Skin epidermis (tissue), 12 donors: ENCODE results near the gene SYNPR.

Source experiments
- H3K27ac ChIP-seq, 21 experiments: fragments of 200-600 bp; sonication (generic) in 11 of 21; one replicate each; pipeline ENCODE4 v1.5.0; 2020; ENCODE audit warnings: mild to moderate bottlenecking in 3 of 21, inconsistent platforms in 2 of 21, moderate library complexity in 2 of 21
- H3K4me3 ChIP-seq, 7 experiments: fragments of 200-600 bp; sonication (generic) in 2 of 7; one replicate each; pipeline ENCODE4 v1.5.0; 2020; ENCODE audit warnings: inconsistent platforms in 2 of 7, mild to moderate bottlenecking in 2 of 7, moderate library complexity in 1 of 7

The SYNPR gene

DNA sequence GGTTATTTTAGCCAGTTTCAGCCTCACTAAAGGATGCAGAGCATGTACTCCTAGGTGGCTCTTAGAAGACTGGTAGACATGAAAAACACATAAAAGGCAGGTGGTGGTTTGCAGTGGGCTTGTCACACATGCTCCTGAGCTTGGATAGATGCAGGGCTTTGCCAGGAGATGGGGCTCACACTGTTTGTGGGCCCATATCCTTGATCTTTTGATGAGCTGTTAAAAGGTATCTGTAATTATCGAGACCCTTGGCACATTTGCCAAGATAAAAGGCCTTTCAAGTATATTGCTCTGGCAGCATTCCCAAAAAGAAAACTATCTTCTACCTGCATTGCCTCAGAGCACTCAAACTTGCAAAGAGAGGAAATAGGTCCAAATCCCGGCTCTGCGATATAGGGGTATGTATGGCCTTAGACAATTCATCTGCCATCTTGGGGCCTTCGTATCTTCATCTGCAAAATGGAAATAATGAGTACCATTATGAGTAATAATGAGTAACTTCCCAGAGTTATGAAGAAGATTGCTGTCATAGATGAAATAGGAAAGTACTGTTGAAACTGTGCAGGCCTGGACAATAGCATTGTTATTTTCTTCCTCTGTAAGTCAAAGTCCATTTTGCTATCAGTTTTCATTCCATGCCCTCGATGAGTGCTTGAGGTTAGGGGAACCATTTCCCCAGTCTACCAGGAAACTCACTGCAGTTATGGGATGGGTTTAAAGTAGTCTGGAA lies 172.7 kb downstream of the SYNPR start:
- Histone ChIP-seq H3K27ac (no peak overlapping the region), H3K4me3 (no peak overlapping the region)

GRCh38 chr3:63456901-63457300 lies 178.8 kb downstream of the SYNPR start:
- no peak overlapping the region for H3K4me3 ChIP-seq
- H3K27ac ChIP-seq = no peak overlapping the region

- H3K4me3 ChIP-seq = no peak overlapping the region
- no peak overlapping the region for H3K27ac ChIP-seq
These were observed 180.3 kb downstream of the SYNPR start for GRCh38 chr3:63458405-63458804.

GRCh38 chr3:63462732-63463131 lies 184.6 kb downstream of the SYNPR start:
- Histone ChIP-seq H3K27ac (no peak overlapping the region), H3K4me3 (no peak overlapping the region)

DNA sequence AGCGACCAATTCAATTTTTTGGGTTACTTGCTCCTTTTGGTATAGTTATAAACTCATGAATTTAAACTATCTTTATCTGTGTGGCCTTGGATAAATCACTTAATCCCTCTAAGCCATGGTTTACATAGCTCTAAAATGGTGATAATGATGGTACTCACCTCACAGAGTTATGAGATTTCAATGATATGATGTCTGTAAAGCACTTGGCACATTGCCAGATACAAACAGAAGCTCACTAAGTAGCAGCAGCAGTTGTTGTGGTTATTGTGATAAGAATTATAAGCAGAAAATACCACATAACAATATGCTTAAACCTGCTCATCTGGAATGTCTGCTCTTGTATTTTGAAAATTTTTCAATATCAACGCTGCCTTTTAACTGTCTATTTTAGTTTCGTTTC lies 189.3 kb downstream of the SYNPR start:
- no peak overlapping the region for H3K27ac ChIP-seq

GRCh38 chr3:63470745-63471144 lies 192.6 kb downstream of the SYNPR start:
- Histone ChIP-seq H3K27ac (no peak overlapping the region), H3K4me3 (no peak overlapping the region)

More for the DNA sequence above, 189.3 kb downstream of the SYNPR start:
- no peak overlapping the region for H3K4me3 ChIP-seq

DNA sequence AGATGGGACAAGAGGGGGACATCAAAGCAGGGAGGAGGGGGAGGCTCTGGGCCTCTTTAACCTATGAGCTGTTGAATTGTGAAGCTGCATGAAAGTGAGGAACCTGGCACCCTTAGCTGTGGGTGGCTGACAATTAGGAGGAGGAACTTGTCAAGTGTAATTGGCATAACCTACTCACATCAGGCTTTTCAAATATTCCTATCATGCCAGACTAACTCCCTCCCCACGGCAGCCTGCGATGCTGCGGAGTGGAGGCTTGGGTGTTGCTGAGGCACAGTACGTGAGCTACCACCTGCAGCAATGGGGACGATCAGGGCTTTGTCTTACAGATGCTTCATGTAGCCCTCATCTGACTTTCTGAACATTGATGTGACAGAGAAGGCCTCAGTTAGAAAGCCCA lies 193.7 kb downstream of the SYNPR start:
- Histone ChIP-seq H3K4me3 (no peak overlapping the region), H3K27ac (no peak overlapping the region)

GRCh38 chr3:63473641-63474166 lies 195.6 kb downstream of the SYNPR start:
- Histone ChIP-seq H3K27ac (no peak overlapping the region), H3K4me3 (no peak overlapping the region)

DNA sequence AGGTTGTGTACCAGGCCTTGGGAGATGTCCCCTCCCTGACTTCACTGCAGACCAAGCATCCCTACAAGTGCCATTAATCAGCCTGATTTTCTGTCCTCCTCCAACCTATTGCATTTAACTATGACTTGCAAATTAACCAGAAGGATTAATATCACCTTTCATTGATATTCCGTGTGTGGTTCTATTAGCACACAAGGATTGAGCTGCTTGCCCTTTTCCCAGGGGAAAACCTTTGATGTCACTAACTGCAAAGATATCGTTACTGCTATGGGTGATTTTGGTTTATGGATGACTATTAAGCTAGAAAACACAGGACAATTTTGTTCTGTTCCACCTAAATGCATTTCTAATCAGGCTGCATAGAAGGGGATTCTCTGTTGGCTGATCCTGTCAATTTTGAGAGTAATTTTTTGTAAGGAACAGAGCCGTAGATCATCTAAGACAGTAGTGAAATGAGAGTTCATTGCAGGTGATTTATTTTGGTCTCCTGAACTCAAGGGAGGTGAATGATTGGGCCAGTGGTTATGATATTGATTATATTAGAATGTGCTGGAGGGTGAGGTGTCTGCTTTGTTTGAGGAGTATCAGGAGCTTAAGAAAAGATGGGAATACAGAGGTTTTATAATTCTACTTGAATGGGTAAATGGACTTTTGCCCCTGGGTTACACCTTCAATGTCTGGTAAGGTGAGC lies 196.9 kb downstream of the SYNPR start:
- no peak overlapping the region for H3K4me3 ChIP-seq
- H3K27ac ChIP-seq = no peak overlapping the region

DNA sequence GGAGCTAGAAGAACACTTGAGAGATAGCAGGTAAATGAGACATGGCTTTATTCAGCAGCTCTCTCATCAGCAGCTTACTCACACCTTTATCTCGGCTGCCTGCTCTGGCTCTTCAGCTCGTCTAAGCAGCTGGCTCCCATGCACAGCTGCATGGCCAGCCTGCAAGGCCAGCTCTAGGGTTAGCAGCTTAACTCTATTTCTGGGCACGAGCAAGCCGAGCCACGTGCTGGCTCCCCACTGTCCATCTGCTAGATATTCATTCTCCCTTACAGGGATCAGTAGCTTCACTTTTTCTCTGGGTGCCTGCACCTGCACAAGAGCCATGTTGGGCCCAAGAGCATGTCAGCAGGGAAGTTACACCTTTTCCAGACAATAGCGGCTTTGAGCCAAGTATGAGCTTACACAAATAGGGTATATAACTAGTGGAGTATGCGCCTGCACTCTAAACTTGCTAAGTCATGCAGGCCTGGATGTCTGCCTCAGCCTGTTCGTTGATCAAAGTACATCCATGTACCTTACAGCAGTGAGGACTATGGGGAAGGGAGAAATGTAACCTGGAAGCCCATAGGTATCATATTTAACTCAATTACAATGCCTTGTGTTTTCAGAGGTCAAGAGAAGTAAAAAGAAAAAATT lies 199.5 kb downstream of the SYNPR start:
- Histone ChIP-seq H3K4me3 (no peak overlapping the region), H3K27ac (no peak overlapping the region)

DNA sequence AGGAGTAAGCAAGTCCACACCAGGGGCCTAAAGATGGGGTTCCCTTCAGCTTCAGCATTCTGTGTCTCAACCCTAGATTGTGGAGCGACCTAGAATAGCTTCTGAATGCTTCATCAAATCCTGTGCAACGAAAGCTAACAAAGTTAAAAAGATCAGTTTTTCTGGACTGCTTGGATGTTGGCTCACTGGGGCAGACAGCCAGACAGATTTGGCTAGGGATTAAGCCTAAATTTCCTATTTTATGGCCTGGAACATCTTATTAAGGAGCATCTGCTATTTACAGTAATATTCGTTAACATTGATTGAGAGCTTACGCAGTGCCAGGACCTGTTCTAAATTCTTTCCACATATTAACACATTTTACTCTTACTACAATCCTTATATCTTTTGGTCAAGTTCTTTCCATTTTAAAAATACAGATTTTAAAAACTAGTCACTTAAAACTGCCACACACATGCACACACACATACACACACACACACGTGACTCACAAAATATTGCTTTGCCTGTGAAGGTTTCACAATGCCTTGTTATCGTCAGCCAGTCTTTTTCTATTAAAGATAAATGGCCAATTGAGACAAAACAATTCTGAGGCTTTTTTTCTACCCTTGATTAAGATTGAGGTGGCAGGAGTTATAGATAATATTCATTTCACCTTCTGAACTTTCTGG lies 201.0 kb downstream of the SYNPR start:
- Histone ChIP-seq H3K27ac (no peak overlapping the region), H3K4me3 (no peak overlapping the region)

DNA sequence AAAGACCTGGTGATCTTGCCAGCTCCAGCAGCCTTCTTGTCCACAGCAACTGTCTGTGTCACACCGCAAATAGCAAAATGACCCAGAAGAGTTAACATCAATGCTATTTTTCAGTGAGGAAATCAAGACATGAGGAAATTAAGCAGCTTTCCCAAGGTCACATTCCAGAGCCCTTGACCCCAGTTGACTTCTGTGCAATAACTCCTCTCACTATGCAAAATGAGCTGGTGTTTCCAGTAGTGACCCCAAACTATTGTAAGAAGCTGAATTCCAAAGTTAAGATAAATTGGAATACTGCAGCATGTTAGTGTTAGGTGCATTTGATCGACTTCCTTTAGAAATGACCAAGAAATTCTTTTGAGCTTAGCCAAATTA lies 201.5 kb downstream of the SYNPR start:
- Histone ChIP-seq H3K27ac (no peak overlapping the region), H3K4me3 (no peak overlapping the region)

DNA sequence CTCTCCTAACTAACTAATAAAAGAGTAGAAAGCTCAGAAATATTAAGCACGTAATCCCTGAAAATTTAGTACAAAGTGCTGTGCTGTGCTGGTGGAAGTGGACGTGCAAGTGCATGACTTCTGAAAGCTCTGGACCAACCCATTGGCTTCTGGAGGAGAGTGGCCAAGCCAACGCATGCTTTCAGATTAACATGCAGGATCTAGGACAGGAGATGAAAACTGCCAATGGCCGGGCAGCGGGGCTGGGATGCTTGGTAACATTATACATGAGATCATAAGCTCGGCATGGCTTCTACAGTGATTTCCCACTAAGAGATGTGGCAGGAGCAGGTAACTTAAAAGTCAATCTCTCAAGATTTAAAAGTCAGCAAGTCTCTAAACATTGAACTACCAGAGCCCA lies 203.5 kb downstream of the SYNPR start:
- Histone ChIP-seq H3K27ac (no peak overlapping the region), H3K4me3 (no peak overlapping the region)

DNA sequence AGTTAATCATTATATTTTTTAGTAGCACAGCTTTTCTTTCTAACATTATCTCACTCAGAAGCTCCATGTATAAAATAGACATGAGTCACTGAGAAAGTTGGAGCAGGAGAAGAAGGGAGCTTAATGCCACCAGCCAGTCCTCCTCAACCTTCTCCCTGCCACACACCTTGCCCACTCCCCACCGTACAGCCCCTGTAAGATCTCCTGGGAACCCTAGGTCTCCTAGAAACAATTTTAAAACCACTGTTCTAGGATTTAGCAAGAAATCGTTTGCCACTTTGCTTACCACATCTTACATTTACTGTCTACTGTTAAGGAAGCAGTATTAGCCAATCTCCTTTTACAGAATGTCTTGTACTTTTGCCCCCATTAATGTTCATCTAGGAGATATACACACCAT lies 204.2 kb downstream of the SYNPR start:
- Histone ChIP-seq H3K4me3 (no peak overlapping the region), H3K27ac (no peak overlapping the region)

DNA sequence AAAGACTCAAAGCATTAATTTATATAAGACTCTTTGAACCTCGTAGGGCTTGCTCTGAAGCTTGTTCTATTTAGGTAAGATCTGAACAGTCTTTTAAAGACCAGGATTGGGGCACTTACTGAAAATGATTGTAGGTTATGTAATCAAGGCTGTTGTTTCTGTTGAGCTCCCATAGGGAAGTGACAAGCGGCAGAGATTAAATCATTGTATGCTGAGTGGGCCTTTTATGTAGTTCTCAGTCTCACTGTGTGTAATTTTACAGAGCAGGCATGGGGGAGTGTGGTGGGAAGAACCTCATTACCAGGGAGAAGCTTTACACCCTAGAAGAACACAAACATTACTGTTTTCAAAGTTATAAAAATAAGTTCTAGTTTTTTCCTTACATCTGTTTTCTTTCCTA lies 214.4 kb downstream of the SYNPR start:
- Histone ChIP-seq H3K4me3 (no peak overlapping the region), H3K27ac (no peak overlapping the region)

DNA sequence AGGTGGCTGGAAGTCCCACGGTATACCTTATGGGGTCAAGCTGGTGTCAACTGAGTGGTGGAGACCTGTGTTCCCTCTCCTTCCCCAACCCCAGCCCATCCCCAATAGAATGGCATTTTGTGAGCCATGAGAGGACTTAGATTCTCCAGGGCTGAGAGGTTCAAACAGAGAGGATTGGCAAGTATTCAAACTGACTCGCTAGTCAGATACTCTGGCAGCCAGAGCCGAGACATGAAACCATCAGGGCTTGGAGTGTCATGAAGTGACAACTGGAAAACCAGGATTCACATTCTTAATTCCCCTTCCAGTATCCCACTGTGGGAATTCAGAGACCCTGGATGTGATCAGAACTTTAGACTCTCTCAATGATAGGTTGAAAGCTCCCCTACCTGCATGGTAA lies 215.0 kb downstream of the SYNPR start:
- H3K4me3 ChIP-seq = no peak overlapping the region
- H3K27ac ChIP-seq = no peak overlapping the region

- H3K27ac ChIP-seq = no peak overlapping the region
- no peak overlapping the region for H3K4me3 ChIP-seq
These were observed 216.5 kb downstream of the SYNPR start for GRCh38 chr3:63494646-63495045.

- no peak overlapping the region for H3K4me3 ChIP-seq
- H3K27ac ChIP-seq = no peak overlapping the region
These were observed 219.5 kb downstream of the SYNPR start for GRCh38 chr3:63497641-63498040.

- Histone ChIP-seq H3K4me3 (no peak overlapping the region), H3K27ac (no peak overlapping the region)
These were observed 222.1 kb downstream of the SYNPR start for GRCh38 chr3:63500196-63500595.

DNA sequence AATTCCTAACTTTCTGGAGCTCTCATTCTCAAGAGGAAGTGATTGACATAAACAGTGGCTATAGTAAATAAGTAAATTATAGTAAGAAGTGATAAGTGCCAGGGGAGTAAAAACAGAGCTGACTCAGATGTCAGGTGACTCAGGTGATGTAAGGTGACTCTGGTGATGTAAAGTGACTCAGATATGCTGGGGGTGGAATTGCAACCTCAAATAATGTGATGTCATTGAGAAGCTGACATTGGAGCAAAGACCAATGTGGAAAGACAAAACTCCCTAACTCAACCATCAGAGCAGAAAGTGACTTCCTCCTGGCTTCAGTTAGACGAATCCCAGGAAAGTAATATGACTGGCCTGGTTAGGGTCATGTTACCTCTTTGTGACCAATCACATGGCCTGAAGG lies 230.2 kb downstream of the SYNPR start:
- no peak overlapping the region for H3K4me3 ChIP-seq
- H3K27ac ChIP-seq = no peak overlapping the region

DNA sequence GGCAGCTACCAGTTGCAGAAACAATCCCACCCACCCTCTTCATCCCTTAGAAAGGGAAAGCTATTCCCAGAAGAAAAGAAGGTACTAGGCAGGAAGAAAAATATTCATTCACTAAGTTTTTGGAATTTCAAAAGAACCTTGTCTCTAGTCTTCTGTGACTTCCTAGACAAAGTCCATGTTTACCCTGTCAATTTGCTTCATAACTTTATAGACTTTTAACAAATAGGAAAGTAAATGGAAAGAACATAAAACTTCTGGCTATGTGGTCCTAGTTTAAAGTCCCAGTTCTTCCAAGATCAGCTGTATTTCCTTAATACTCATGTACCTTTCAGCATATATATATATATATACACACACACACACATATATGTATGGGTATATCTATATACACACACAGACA lies 230.7 kb downstream of the SYNPR start:
- no peak overlapping the region for H3K27ac ChIP-seq
- H3K4me3 ChIP-seq = no peak overlapping the region
